HCT116 (cell line): ENCODE results near the gene JAM3. TPM values are rescaled to one million over a fixed set of nuclear protein-coding genes. Genes with fewer than 3 reads are reported as not detected.

ENCODE experiments used
- ATAC-seq: fragments of 200-7000 bp; cut with Tn5 transposase; 2 replicates; pipeline ENCODE4 v1.9.1; 2020; ENCODE audit warnings: mild to moderate bottlenecking, moderate library complexity
- BruUV-seq: library from RNA; stranded (reverse); fragments of 400-500 nt; replicated peaks from 2 replicates; lab custom pipeline; 2021; lab: Mats Ljungman, UMichigan
- CTCF ChIA-PET: fragments of 300-600 bp; sonication (Branson Sonifier 250); formaldehyde crosslinking; loops from one replicate; lab custom pipeline; 2021; ENCODE audit warnings: antibody characterized with exemption; lab: Charles Lee
- POLR2A ChIA-PET: fragments of 300-600, 350-600 bp; sonication (Branson Sonifier 250); formaldehyde crosslinking; loops from one replicate; lab custom pipeline; 2021; ENCODE audit warnings: antibody characterized with exemption; lab: Charles Lee
- RAD21 ChIA-PET, 2 experiments: fragments of 300-600 bp; sonication (Branson Sonifier 250); formaldehyde crosslinking; loops; one replicate each; lab custom pipeline; 2023; ENCODE audit warnings: low total read pairs in 2 of 2; ENCODE audit not compliant: uncharacterized antibody in 2 of 2, unreplicated experiment in 2 of 2, low non-redundant PET in 1 of 2; lab: Charles Lee
- DNase-seq: peaks from one replicate; pipeline ENCODE4 v3.0.0-alpha.2; 2010; ENCODE audit warnings: low read depth, low spot score
- H2AFZ ChIP-seq: fragments of 200-600 bp; shearing (Covaris generic), sonication (generic); 2 replicates; pipeline ENCODE4 v1.6.1; 2017; ENCODE audit warnings: low read depth, mixed run types, mixed read lengths, antibody characterized with exemption, low read length; ENCODE audit not compliant: poor library complexity, severe bottlenecking
- H3K27ac ChIP-seq: 2 replicates; pipeline ENCODE4 v1.5.1; 2012; ENCODE audit warnings: low read depth, low read length
- H3K27me3 ChIP-seq: fragments of 200-600 bp; sonication (generic); 2 replicates; pipeline ENCODE4 v1.6.1; 2016; ENCODE audit warnings: mixed run types, low read length, mixed read lengths; ENCODE audit not compliant: insufficient read depth
- H3K36me3 ChIP-seq, 2 experiments: fragments of 200-500 bp in 1 of 2; fragments of 200-600 bp in 1 of 2; sonication (Bioruptor generic) in 1 of 2; sonication (generic) in 1 of 2; 2 replicates each; pipeline versions ENCODE4 v1.5.1 to v1.6.1; 2014 to 2016; ENCODE audit warnings: low read length in 2 of 2, inconsistent platforms in 1 of 2, mixed read lengths in 1 of 2, mixed run types in 1 of 2; ENCODE audit not compliant: insufficient read depth in 2 of 2, control insufficient read depth in 1 of 2
- H3K4me1 ChIP-seq, 2 experiments: fragments of 200-600 bp in 1 of 2; sonication (generic) in 1 of 2; 2 replicates each; pipeline versions ENCODE4 v1.5.1 to v1.6.1; 2012 to 2017; ENCODE audit warnings: low read length in 2 of 2, inconsistent platforms in 1 of 2, mild to moderate bottlenecking in 1 of 2, mixed read lengths in 1 of 2, mixed run types in 1 of 2, moderate library complexity in 1 of 2; ENCODE audit not compliant: insufficient read depth in 2 of 2, control insufficient read depth in 1 of 2
- H3K4me2 ChIP-seq: fragments of 200-600 bp; sonication (generic); 2 replicates; pipeline ENCODE4 v1.6.1; 2017; ENCODE audit warnings: mixed run types, low read length, mixed read lengths
- H3K4me3 ChIP-seq, 2 experiments: fragments of 200-600 bp in 1 of 2; sonication (generic) in 1 of 2; replicated peaks in 1 of 2; 2 replicates each; pipeline ENCODE4 v1.5.1; 2011 to 2016; ENCODE audit warnings: low read length in 2 of 2, control low read depth in 1 of 2, low read depth in 1 of 2, mild to moderate bottlenecking in 1 of 2, mixed read lengths in 1 of 2, mixed run types in 1 of 2
- H3K79me2 ChIP-seq: fragments of 200-600 bp; sonication (generic); 2 replicates; pipeline ENCODE4 v1.6.1; 2017; ENCODE audit warnings: mild to moderate bottlenecking, mixed run types, low read length, moderate library complexity, mixed read lengths; ENCODE audit not compliant: insufficient read depth
- H3K9ac ChIP-seq: fragments of 200-600 bp; sonication (generic); 2 replicates; pipeline ENCODE4 v1.6.1; 2016; ENCODE audit warnings: low read length, mixed read lengths
- H3K9me2 ChIP-seq: fragments of 200-600 bp; sonication (generic), shearing (Covaris generic); 2 replicates; pipeline ENCODE4 v1.6.1; 2017; ENCODE audit warnings: mixed run types, mild to moderate bottlenecking, moderate library complexity; ENCODE audit not compliant: insufficient read depth
- H3K9me3 ChIP-seq, 2 experiments: fragments of 200-500 bp in 1 of 2; fragments of 200-600 bp in 1 of 2; sonication (Bioruptor generic) in 1 of 2; sonication (generic) in 1 of 2; 2 replicates each; pipeline ENCODE4 v1.6.1; 2014 to 2017; ENCODE audit warnings: low read length in 2 of 2, mixed read lengths in 2 of 2, inconsistent platforms in 1 of 2, low read depth in 1 of 2, mild to moderate bottlenecking in 1 of 2, mixed run types in 1 of 2, moderate library complexity in 1 of 2; ENCODE audit not compliant: control insufficient read depth in 1 of 2, insufficient read depth in 1 of 2
- H4K20me1 ChIP-seq: fragments of 200-600 bp; sonication (generic), shearing (Covaris generic); 2 replicates; pipeline ENCODE4 v1.6.1; 2017; ENCODE audit warnings: mixed run types, mild to moderate bottlenecking, moderate library complexity; ENCODE audit not compliant: insufficient read depth
- CEBPB ChIP-seq: IDR thresholded peaks from 2 replicates; pipeline ENCODE4 v1.6.1; 2012; ENCODE audit warnings: low read depth
- ELF1 ChIP-seq: IDR thresholded peaks from 2 replicates; pipeline ENCODE4 v1.6.1; 2012; ENCODE audit warnings: low read depth, borderline replicate concordance
- EZH2 ChIP-seq: fragments of 200-600 bp; sonication (generic); IDR thresholded peaks from 2 replicates; pipeline ENCODE4 v1.6.1; 2017; ENCODE audit warnings: antibody characterized with exemption, mixed run types
- FOSL1 ChIP-seq: IDR thresholded peaks from 2 replicates; pipeline ENCODE4 v1.6.1; 2012; ENCODE audit warnings: low read depth
- JUND ChIP-seq: IDR thresholded peaks from 2 replicates; pipeline ENCODE4 v1.6.1; 2012
- POLR2AphosphoS5 ChIP-seq: IDR thresholded peaks from 2 replicates; pipeline ENCODE4 v1.6.1; 2011; ENCODE audit warnings: mild to moderate bottlenecking, low read depth, low read length, moderate library complexity
- RAD21 ChIP-seq: IDR thresholded peaks from 2 replicates; pipeline ENCODE4 v1.6.1; 2012; ENCODE audit warnings: low read depth, mild to moderate bottlenecking
- SP1 ChIP-seq: IDR thresholded peaks from 2 replicates; pipeline ENCODE4 v1.6.1; 2012; ENCODE audit warnings: low read depth
- ZFX ChIP-seq: fragments of 450-650 bp; IDR thresholded peaks from 2 replicates; pipeline ENCODE4 v1.6.1; 2017
- ZNF274 ChIP-seq: fragments of 200-500 bp; sonication (Bioruptor generic); IDR thresholded peaks from 2 replicates; pipeline ENCODE4 v1.6.1; 2014; ENCODE audit warnings: mild to moderate bottlenecking, low read depth, low read length, inconsistent platforms
- intact Hi-C: fragments of 100-400 bp; cut with micrococcal nuclease; formaldehyde crosslinking; loops from 2 replicates; pipeline ENCODE4 v1.10.0; 2022
- total RNA-seq: library from RNA; stranded (reverse); gene quantifications from one replicate; pipeline ENCODE4 v1.2.1, GENCODE V29; 2021; ENCODE audit not compliant: unreplicated experiment
- TF ChIP-seq, protein P1 (sequence below): IDR thresholded peaks from 2 replicates; pipeline ENCODE4 v1.6.1; 2012
- TF ChIP-seq, protein P2 (sequence below), 3 experiments: fragments of 200-600 bp in 1 of 3; sonication (generic) in 1 of 3; IDR thresholded peaks in 2 of 3; conservative IDR thresholded peaks in 1 of 3; 2 replicates each; pipeline ENCODE4 v1.5.1; 2012 to 2017; ENCODE audit warnings: low read depth in 2 of 3, low read length in 2 of 3, antibody characterized with exemption in 1 of 3, borderline replicate concordance in 1 of 3, control low read depth in 1 of 3, mild to moderate bottlenecking in 1 of 3, mixed read lengths in 1 of 3, mixed run types in 1 of 3, moderate library complexity in 1 of 3; ENCODE audit not compliant: insufficient read depth in 1 of 3
- TF ChIP-seq, protein P3 (sequence below): IDR thresholded peaks from 2 replicates; pipeline ENCODE4 v1.6.1; 2011; ENCODE audit warnings: mild to moderate bottlenecking, low read length, moderate library complexity; ENCODE audit not compliant: insufficient replicate concordance; ENCODE audit errors: extremely low read depth

The JAM3 gene
- total RNA-seq, 1 experiment from 2014 or later, result 0.25 TPM

DNA sequence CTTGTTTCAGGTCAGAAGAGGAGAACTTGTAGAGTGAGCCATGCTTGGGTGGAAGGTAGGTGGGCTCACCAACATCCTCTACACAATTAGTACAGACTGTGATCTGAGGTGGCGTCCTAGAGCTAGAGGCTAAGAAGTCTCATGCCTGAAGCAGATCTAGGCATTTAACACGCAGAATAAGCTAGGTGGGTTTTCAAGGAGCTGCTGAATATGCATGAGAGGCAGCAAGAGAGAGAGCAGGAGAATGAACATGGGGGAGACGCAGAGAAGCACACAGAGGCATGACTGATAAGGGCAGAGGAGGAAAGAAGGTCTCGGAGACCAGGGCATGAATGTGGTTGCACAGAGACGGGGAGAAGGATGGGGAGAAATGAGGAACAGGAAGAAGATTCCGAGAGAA, 36.8 kb upstream of the JAM3 start:
- CTCF ChIA-PET, result no interaction called here
- H3K4me3 ChIP-seq, result no peak overlapping the region

DNA sequence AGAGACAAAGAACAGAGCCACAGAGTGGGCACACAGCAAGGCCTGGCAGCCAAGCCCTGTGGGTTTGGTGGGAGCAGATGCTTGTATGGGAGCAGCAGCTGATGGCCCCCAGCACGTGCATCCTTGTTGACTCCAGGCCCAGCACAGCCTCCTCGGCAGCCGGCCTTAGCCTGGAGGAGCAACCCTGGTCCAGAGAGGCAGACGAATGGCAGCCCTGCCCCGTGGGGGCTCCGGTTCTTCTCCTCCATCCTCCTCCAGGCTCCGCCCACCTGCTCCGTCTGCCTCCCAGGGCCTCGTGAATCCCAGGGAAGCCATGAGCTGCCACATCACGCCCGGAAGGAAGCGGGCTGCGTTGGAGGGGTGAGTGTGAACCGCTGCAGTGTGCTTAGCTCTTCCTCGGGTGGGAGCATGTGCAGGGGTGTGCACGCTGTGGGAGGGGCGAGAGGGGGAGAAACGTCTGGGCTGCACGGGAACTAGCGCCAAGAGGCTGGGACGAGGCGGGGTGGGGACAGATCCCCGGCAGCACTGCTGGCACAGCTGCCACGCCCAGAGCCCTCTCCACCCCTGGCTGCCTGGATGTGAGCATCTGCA, 36.3 kb upstream of the JAM3 start:
- intact Hi-C loops, result loop anchor here (10.0 kb wide), 1 partner anchor 192 kb away; the partner anchor contains the start of genes NCAPD3 and VPS26B
- no peaks in the 10 kb centered on the region for H3K9me3 ChIP-seq
- no peaks in the 10 kb centered on the region for H3K9me2 ChIP-seq
- H3K4me3 ChIP-seq, result no peak overlapping the region
- no peak for ATAC-seq
- no TSS peak for BruUV-seq
- H3K27ac ChIP-seq, result no peak overlapping the region
- RAD21 ChIA-PET, result no interaction called here
- DNase-seq, result no peak
- H4K20me1 ChIP-seq, result no peaks in the 10 kb centered on the region
- H3K36me3 ChIP-seq, result no peaks in the 10 kb centered on the region
- CTCF ChIA-PET, result no interaction called here
- peaks cover 30% of the 10 kb centered on the region for H3K27me3 ChIP-seq
- no peak overlapping the region for H2AFZ ChIP-seq
- no peak overlapping the region for H3K4me2 ChIP-seq
- no peaks in the 10 kb centered on the region for H3K79me2 ChIP-seq
- H3K4me1 ChIP-seq, result peaks cover 4 to 10% of the 10 kb centered on the region in 2 experiments; a peak in 2 of 4 replicates
- H3K9ac ChIP-seq, result no peak overlapping the region
- POLR2A ChIA-PET, result no interaction called here
- TF ChIP-seq ELF1 (no peak), JUND (no peak), RAD21 (no peak), SP1 (no peak), CEBPB (no peak), FOSL1 (no peak), ZFX (no peak), EZH2 (no peak)
- TF ChIP-seq, protein P1, sequence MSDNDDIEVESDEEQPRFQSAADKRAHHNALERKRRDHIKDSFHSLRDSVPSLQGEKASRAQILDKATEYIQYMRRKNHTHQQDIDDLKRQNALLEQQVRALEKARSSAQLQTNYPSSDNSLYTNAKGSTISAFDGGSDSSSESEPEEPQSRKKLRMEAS, result no peak
- TF ChIP-seq, protein P2, sequence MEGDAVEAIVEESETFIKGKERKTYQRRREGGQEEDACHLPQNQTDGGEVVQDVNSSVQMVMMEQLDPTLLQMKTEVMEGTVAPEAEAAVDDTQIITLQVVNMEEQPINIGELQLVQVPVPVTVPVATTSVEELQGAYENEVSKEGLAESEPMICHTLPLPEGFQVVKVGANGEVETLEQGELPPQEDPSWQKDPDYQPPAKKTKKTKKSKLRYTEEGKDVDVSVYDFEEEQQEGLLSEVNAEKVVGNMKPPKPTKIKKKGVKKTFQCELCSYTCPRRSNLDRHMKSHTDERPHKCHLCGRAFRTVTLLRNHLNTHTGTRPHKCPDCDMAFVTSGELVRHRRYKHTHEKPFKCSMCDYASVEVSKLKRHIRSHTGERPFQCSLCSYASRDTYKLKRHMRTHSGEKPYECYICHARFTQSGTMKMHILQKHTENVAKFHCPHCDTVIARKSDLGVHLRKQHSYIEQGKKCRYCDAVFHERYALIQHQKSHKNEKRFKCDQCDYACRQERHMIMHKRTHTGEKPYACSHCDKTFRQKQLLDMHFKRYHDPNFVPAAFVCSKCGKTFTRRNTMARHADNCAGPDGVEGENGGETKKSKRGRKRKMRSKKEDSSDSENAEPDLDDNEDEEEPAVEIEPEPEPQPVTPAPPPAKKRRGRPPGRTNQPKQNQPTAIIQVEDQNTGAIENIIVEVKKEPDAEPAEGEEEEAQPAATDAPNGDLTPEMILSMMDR (IDR thresholded peaks at IDR 0.05 in 2 of 3, conservative IDR thresholded peaks at IDR 0.05 in 1 of 3; ENCODE audit: borderline replicate concordance in 1 of 3, insufficient read depth in 1 of 3, low read depth in 2 of 3, low read length in 2 of 3), result no peak

More for the DNA sequence above, 36.8 kb upstream of the JAM3 start:
- Histone ChIP-seq H3K4me2 (no peak overlapping the region), H3K79me2 (no peaks in the 10 kb centered on the region), H3K27ac (no peak overlapping the region), H4K20me1 (no peaks in the 10 kb centered on the region), H3K36me3 (no peaks in the 10 kb centered on the region), H3K4me1 (peaks cover 4 to 6% of the 10 kb centered on the region in 2 experiments; a peak in 2 of 4 replicates), H2AFZ (no peak overlapping the region), H3K9ac (no peak overlapping the region), H3K9me2 (no peaks in the 10 kb centered on the region)
- BruUV-seq, result no TSS peak
- POLR2A ChIA-PET, result no interaction called here
- no peak for ATAC-seq
- DNase-seq, result no peak
- RAD21 ChIA-PET, result no interaction called here
- TF ChIP-seq POLR2AphosphoS5 (no peak), ELF1 (no peak), EZH2 (no peak), ZNF274 (no peak), JUND (no peak), SP1 (no peak)
- TF ChIP-seq, protein P3, sequence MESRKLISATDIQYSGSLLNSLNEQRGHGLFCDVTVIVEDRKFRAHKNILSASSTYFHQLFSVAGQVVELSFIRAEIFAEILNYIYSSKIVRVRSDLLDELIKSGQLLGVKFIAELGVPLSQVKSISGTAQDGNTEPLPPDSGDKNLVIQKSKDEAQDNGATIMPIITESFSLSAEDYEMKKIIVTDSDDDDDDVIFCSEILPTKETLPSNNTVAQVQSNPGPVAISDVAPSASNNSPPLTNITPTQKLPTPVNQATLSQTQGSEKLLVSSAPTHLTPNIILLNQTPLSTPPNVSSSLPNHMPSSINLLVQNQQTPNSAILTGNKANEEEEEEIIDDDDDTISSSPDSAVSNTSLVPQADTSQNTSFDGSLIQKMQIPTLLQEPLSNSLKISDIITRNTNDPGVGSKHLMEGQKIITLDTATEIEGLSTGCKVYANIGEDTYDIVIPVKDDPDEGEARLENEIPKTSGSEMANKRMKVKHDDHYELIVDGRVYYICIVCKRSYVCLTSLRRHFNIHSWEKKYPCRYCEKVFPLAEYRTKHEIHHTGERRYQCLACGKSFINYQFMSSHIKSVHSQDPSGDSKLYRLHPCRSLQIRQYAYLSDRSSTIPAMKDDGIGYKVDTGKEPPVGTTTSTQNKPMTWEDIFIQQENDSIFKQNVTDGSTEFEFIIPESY, result no peak
- TF ChIP-seq, all 23 proteins: peak for 0
- intact Hi-C loops, result loop anchor here (10.0 kb wide), 1 partner anchor 193 kb away; the partner anchor contains the start of genes NCAPD3 and VPS26B
- peaks cover 31% of the 10 kb centered on the region for H3K27me3 ChIP-seq
- H3K9me3 ChIP-seq, result no peaks in the 10 kb centered on the region
